ENCODE measurements around the gene LAMA2. TPM values are rescaled to one million over a fixed set of nuclear protein-coding genes. Genes with fewer than 3 reads are reported as not detected.

The LAMA2 gene
- total and polyA plus RNA-seq, 5 donors from 2014 or later, result 0.06 to 0.47 (median 0.09) TPM

DNA sequence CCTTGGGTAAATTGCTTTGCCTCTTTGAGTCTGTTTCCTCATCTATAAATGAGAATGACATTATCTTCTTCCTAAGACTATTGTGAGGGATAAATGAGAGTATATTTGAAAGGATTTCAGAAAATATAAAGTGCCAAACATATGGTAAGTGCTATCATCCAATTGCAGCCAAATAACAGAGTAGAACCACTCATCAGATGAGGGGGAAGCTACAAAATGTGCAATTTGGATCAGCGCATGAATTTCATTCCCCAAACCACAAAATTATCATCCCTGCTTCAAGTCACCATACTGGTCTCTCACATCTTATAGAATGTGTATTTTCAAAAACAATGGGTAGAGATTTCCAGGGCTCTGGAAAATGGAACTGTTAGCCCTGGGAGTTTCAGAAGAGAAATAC lies 668.5 kb downstream of the LAMA2 start:
- Mint-ChIP-seq H3K36me3 (no peaks in the 10 kb centered on the region), H3K9me3 (peaks cover 0 to 2% (median 0%) of the 10 kb centered on the region in 7 donors)

DNA sequence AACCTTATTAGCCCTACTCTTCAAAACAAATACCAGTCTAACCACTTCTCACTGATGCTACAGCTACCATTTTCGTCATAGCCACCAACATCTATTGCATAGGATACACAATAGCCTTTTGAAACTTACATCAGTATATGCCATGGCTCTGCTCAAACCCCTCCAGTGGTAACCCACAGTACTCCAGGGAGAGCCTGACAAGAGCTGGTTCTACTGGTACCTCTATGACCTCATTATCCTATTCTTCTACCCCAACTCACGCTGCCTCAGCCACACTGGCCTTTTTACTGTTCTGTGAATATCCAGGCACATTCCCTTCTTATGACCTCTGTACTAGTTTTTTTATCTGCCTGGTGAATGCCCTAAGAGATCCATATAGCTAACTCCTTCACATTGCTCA lies 669.5 kb downstream of the LAMA2 start:
- peaks cover 14% of the 10 kb centered on the region for H3K27me3 Mint-ChIP-seq
- no peak overlapping the region for H3K4me3 Mint-ChIP-seq
- no peak for DNase-seq
- no peak overlapping the region for H3K27ac ChIP-seq (ENCODE audit: insufficient read depth, low read length, poor library complexity, severe bottlenecking)
- no peaks in the 10 kb centered on the region for H3K4me1 ChIP-seq (ENCODE audit: control insufficient read depth, insufficient read depth, low read length, poor library complexity, severe bottlenecking)
- H3K36me3 Mint-ChIP-seq, result no peaks in the 10 kb centered on the region
- H3K4me1 Mint-ChIP-seq, result no peaks in the 10 kb centered on the region
- no peak overlapping the region for H3K27ac Mint-ChIP-seq
- no peak for ATAC-seq (ENCODE audit: low read depth in 2 of 2)
- H3K36me3 ChIP-seq (ENCODE audit: control insufficient read depth, insufficient read depth, low read length), result no peaks in the 10 kb centered on the region
- no peaks in the 10 kb centered on the region for H3K9me3 ChIP-seq (ENCODE audit: control insufficient read depth in 2 of 2, low read length in 2 of 2)
- H3K4me3 ChIP-seq (ENCODE audit: low read depth, low read length), result no peak overlapping the region
- H3K9me3 Mint-ChIP-seq, result peaks cover 0 to 2% (median 0%) of the 10 kb centered on the region in 7 donors
- no peaks in the 10 kb centered on the region for H3K27me3 ChIP-seq (ENCODE audit: control insufficient read depth, insufficient read depth, low read length)

More for the DNA sequence above, 668.5 kb downstream of the LAMA2 start:
- Mint-ChIP-seq H3K4me3 (no peak overlapping the region), H3K4me1 (no peaks in the 10 kb centered on the region), H3K27ac (no peak overlapping the region), H3K27me3 (peaks cover 14% of the 10 kb centered on the region)
- H3K27ac ChIP-seq (ENCODE audit: insufficient read depth, low read length, poor library complexity, severe bottlenecking), result no peak overlapping the region
- H3K9me3 ChIP-seq (ENCODE audit: control insufficient read depth in 2 of 2, low read length in 2 of 2), result no peaks in the 10 kb centered on the region
- H3K36me3 ChIP-seq (ENCODE audit: control insufficient read depth, insufficient read depth, low read length), result no peaks in the 10 kb centered on the region
- H3K4me3 ChIP-seq (ENCODE audit: low read depth, low read length), result no peak overlapping the region
- H3K4me1 ChIP-seq (ENCODE audit: control insufficient read depth, insufficient read depth, low read length, poor library complexity, severe bottlenecking), result no peaks in the 10 kb centered on the region
- no peaks in the 10 kb centered on the region for H3K27me3 ChIP-seq (ENCODE audit: control insufficient read depth, insufficient read depth, low read length)
- no peak for DNase-seq
- no peak for ATAC-seq (ENCODE audit: low read depth in 2 of 2)

DNA sequence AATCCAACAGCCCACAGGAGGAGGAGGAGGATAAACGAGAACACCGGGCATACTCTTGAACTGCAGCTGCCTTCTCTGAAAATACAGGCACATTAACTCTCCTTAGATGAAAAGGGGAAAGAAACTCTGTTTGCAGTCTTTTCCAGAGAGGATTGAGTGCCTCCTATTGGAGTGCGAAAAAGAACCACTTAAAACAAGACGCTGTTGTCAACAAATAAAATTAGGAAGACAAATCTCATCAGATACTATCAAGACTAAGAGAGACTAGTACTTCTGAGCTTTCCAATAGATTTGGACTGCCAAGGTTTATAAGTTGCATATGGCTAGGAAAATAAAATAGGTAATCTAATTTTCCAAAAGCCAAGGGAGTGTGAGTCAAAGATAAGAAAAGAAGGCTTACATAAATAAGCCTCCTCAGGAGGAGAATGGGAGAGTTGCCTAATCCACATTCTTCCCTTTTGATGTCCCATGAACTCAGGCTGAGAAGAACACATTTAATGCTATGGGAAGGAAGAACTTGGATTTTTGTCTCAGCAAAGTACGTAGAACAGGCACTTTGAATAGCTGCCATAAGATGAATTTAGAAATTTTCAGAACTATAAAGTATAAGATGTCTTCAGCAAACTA lies 672.4 kb downstream of the LAMA2 start:
- Histone ChIP-seq H3K27ac (ENCODE audit: insufficient read depth, low read length, poor library complexity, severe bottlenecking) (no peak overlapping the region), H3K4me1 (ENCODE audit: control insufficient read depth, insufficient read depth, low read length, poor library complexity, severe bottlenecking) (no peaks in the 10 kb centered on the region), H3K36me3 (ENCODE audit: control insufficient read depth, insufficient read depth, low read length) (no peaks in the 10 kb centered on the region), H3K27me3 (ENCODE audit: control insufficient read depth, insufficient read depth, low read length) (no peaks in the 10 kb centered on the region), H3K4me3 (ENCODE audit: low read depth, low read length) (no peak overlapping the region), H3K9me3 (ENCODE audit: control insufficient read depth in 2 of 2, low read length in 2 of 2) (no peaks in the 10 kb centered on the region)
- ATAC-seq (ENCODE audit: low read depth in 2 of 2) (no peak), DNase-seq (no peak)
- no peak overlapping the region for H3K4me3 Mint-ChIP-seq
- H3K36me3 Mint-ChIP-seq, result no peaks in the 10 kb centered on the region
- peaks cover 0 to 2% (median 0%) of the 10 kb centered on the region in 7 donors for H3K9me3 Mint-ChIP-seq
- H3K27me3 Mint-ChIP-seq, result peaks cover 14% of the 10 kb centered on the region
- H3K27ac Mint-ChIP-seq, result peak overlapping the region in 1 of 3 donors; percentile 15
- no peaks in the 10 kb centered on the region for H3K4me1 Mint-ChIP-seq

DNA sequence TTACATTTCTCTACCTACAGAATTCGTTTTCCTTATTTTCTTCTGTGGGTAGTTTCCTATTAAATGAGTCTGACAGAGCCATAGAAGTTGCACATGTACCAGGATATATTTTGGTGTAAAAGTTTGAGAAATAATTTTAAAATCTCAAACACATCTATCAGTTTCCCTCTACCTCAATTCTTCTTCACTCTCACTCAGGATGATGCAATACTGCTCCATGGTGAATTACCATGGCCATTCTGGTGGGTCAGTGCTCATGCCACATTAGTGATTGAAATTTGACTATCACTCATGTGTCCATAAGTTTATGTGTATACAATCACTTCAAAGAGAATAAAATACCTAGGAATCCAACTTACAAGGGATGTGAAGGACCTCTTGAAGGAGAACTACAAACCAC lies 675.3 kb downstream of the LAMA2 start:
- Histone ChIP-seq H3K9me3 (ENCODE audit: control insufficient read depth in 2 of 2, low read length in 2 of 2) (no peaks in the 10 kb centered on the region), H3K4me3 (ENCODE audit: low read depth, low read length) (no peak overlapping the region), H3K27ac (ENCODE audit: insufficient read depth, low read length, poor library complexity, severe bottlenecking) (no peak overlapping the region), H3K36me3 (ENCODE audit: control insufficient read depth, insufficient read depth, low read length) (no peaks in the 10 kb centered on the region), H3K27me3 (ENCODE audit: control insufficient read depth, insufficient read depth, low read length) (peaks cover 3% of the 10 kb centered on the region), H3K4me1 (ENCODE audit: control insufficient read depth, insufficient read depth, low read length, poor library complexity, severe bottlenecking) (no peaks in the 10 kb centered on the region)
- ATAC-seq (ENCODE audit: low read depth in 2 of 2) (no peak), DNase-seq (no peak)
- no peaks in the 10 kb centered on the region for H3K9me3 Mint-ChIP-seq
- no peak overlapping the region for H3K27ac Mint-ChIP-seq
- peaks cover 14% of the 10 kb centered on the region for H3K27me3 Mint-ChIP-seq
- no peak overlapping the region for H3K4me3 Mint-ChIP-seq
- H3K36me3 Mint-ChIP-seq, result no peaks in the 10 kb centered on the region
- H3K4me1 Mint-ChIP-seq, result no peaks in the 10 kb centered on the region

DNA sequence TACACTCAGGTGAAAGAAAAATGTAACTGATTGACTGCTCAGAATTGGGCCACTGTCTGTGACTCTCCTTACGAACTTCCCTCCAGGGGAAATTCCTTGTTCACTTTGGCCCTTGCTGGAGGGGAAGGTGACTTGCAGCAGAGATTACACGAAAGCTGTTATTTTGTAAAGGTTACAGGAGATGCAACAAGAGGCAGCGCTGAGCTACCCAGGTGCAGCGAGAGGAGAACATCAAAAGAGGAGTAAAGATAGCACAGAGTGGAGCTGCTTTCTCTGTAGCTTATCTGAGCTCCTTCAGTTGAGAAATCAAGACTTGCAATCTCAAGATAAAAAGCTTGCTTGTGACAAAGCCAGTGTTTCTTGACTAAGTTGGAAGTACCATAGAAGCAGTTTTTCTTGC lies 682.4 kb downstream of the LAMA2 start:
- peaks cover 3% of the 10 kb centered on the region for H3K27me3 ChIP-seq (ENCODE audit: control insufficient read depth, insufficient read depth, low read length)
- peaks cover 0 to 4% (median 1%) of the 10 kb centered on the region in 7 donors for H3K9me3 Mint-ChIP-seq
- no peaks in the 10 kb centered on the region for H3K4me1 ChIP-seq (ENCODE audit: control insufficient read depth, insufficient read depth, low read length, poor library complexity, severe bottlenecking)
- no peak overlapping the region for H3K27ac Mint-ChIP-seq
- no peak overlapping the region for H3K4me3 Mint-ChIP-seq
- H3K36me3 Mint-ChIP-seq, result peaks cover 3% of the 10 kb centered on the region
- ATAC-seq (ENCODE audit: low read depth in 2 of 2) (no peak), DNase-seq (no peak)
- H3K27ac ChIP-seq (ENCODE audit: insufficient read depth, low read length, poor library complexity, severe bottlenecking), result no peak overlapping the region
- no peak overlapping the region for H3K4me3 ChIP-seq (ENCODE audit: low read depth, low read length)
- peaks cover 4% of the 10 kb centered on the region for H3K27me3 Mint-ChIP-seq
- no peaks in the 10 kb centered on the region for H3K36me3 ChIP-seq (ENCODE audit: control insufficient read depth, insufficient read depth, low read length)
- no peaks in the 10 kb centered on the region for H3K4me1 Mint-ChIP-seq
- H3K9me3 ChIP-seq (ENCODE audit: control insufficient read depth in 2 of 2, low read length in 2 of 2), result no peaks in the 10 kb centered on the region

DNA sequence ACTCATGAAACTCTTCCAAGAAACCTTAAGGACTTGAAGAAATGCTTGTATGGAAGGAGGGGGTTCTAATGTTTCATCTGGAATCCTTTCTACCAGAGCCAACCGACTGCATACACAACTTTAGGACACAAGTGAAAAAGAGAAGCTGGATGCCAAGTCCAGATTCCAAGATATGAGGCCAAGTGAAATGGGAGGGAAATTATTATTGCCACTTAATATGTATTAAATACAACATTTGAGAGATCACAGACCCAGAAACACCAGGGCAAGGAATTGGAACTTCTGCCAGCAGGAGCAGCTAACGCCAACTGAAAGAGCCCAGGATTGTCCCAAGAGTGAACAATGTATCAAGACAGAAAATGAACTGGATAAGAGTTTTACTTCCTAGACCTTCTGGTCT lies 682.9 kb downstream of the LAMA2 start:
- H3K36me3 Mint-ChIP-seq, result peaks cover 5% of the 10 kb centered on the region
- ATAC-seq (ENCODE audit: low read depth in 2 of 2) (no peak), DNase-seq (no peak)
- H3K4me3 Mint-ChIP-seq, result no peak overlapping the region
- Histone ChIP-seq H3K36me3 (ENCODE audit: control insufficient read depth, insufficient read depth, low read length) (no peaks in the 10 kb centered on the region), H3K27ac (ENCODE audit: insufficient read depth, low read length, poor library complexity, severe bottlenecking) (no peak overlapping the region), H3K9me3 (ENCODE audit: control insufficient read depth in 2 of 2, low read length in 2 of 2) (no peaks in the 10 kb centered on the region), H3K4me3 (ENCODE audit: low read depth, low read length) (no peak overlapping the region), H3K4me1 (ENCODE audit: control insufficient read depth, insufficient read depth, low read length, poor library complexity, severe bottlenecking) (no peaks in the 10 kb centered on the region), H3K27me3 (ENCODE audit: control insufficient read depth, insufficient read depth, low read length) (no peaks in the 10 kb centered on the region)
- peaks cover 2% of the 10 kb centered on the region for H3K27me3 Mint-ChIP-seq
- peaks cover 0 to 5% (median 2%) of the 10 kb centered on the region in 7 donors for H3K9me3 Mint-ChIP-seq
- no peak overlapping the region for H3K27ac Mint-ChIP-seq
- no peaks in the 10 kb centered on the region for H3K4me1 Mint-ChIP-seq
